ENCODE results near the gene TLCD4. TPM values are rescaled to one million over a fixed set of nuclear protein-coding genes. Genes with fewer than 3 reads are reported as not detected.

TLCD4 gene, protein sequence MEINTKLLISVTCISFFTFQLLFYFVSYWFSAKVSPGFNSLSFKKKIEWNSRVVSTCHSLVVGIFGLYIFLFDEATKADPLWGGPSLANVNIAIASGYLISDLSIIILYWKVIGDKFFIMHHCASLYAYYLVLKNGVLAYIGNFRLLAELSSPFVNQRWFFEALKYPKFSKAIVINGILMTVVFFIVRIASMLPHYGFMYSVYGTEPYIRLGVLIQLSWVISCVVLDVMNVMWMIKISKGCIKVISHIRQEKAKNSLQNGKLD
- total RNA-seq (11.1 TPM), polyA plus RNA-seq (ENCODE audit: insufficient read depth in 1 of 8, insufficient read length in 8 of 8, low replicate concordance in 1 of 8) (10 to 100 TPM in 2 of 8 donors, 1 to 10 TPM in 6; 5.6 to 10.5 (median 7.8) TPM)
- long read RNA-seq, donor 1, full-length matches to known transcripts = 1 of 1 reads
- long read RNA-seq, donor 1, partial matches to known transcripts = 0 of 1 reads
- long read RNA-seq, donor 1, other reads (novel, unspliced or antisense) = 0 of 1 reads
- long read RNA-seq, donor 2, full-length matches to known transcripts = 2 of 2 reads
- long read RNA-seq, donor 2, partial matches to known transcripts = 0 of 2 reads
- long read RNA-seq, donor 2, other reads (novel, unspliced or antisense) = 0 of 2 reads
- long read RNA-seq, donor 3, full-length matches to known transcripts = 10 of 10 reads
- long read RNA-seq, donor 3, partial matches to known transcripts = 0 of 10 reads
- long read RNA-seq, donor 3, other reads (novel, unspliced or antisense) = 0 of 10 reads
- long read RNA-seq, donor 4, full-length matches to known transcripts = 4 of 4 reads
- long read RNA-seq, donor 4, partial matches to known transcripts = 0 of 4 reads
- long read RNA-seq, donor 4, other reads (novel, unspliced or antisense) = 0 of 4 reads
- long read RNA-seq, donor 5, full-length matches to known transcripts = 6 of 6 reads
- long read RNA-seq, donor 5, partial matches to known transcripts = 0 of 6 reads
- long read RNA-seq, donor 5, other reads (novel, unspliced or antisense) = 0 of 6 reads
- long read RNA-seq, donor 6, full-length matches to known transcripts = 3 of 3 reads
- long read RNA-seq, donor 6, partial matches to known transcripts = 0 of 3 reads
- long read RNA-seq, donor 6, other reads (novel, unspliced or antisense) = 0 of 3 reads
- long read RNA-seq, donor 7, full-length matches to known transcripts = 6 of 6 reads
- long read RNA-seq, donor 7, partial matches to known transcripts = 0 of 6 reads
- long read RNA-seq, donor 7, other reads (novel, unspliced or antisense) = 0 of 6 reads
- long read RNA-seq, donor 8, full-length matches to known transcripts = 3 of 3 reads
- long read RNA-seq, donor 8, partial matches to known transcripts = 0 of 3 reads
- long read RNA-seq, donor 8, other reads (novel, unspliced or antisense) = 0 of 3 reads
- long read RNA-seq, donor 9, full-length matches to known transcripts = 8 of 8 reads
- long read RNA-seq, donor 9, partial matches to known transcripts = 0 of 8 reads
- long read RNA-seq, donor 9, other reads (novel, unspliced or antisense) = 0 of 8 reads
- long read RNA-seq, donor 10, full-length matches to known transcripts = 4 of 4 reads
- long read RNA-seq, donor 10, partial matches to known transcripts = 0 of 4 reads
- long read RNA-seq, donor 10, other reads (novel, unspliced or antisense) = 0 of 4 reads
- long read RNA-seq, donor 11 = 0 reads

GRCh38 chr1:95117207-95118066, at the start of gene TLCD4:
Gene TLCD4 (plus strand): TSS chr1:95117355. CDS start chr1:95143902, 26,547 bp downstream.
- Histone ChIP-seq H3K36me3 (ENCODE audit: control insufficient read depth, insufficient read depth, low read length) (no peaks in the 10 kb centered on the region), H3K4me3 (ENCODE audit: low read length) (peak within 1 kb of the TSS; percentile 71), H3K27me3 (ENCODE audit: control insufficient read depth, insufficient read depth, low read length) (peaks cover 14% of the 10 kb centered on the region), H3K4me1 (ENCODE audit: control insufficient read depth, insufficient read depth, low read length) (peaks cover 11% of the 10 kb centered on the region), H3K27ac (ENCODE audit: low read length) (peak within 1 kb of the TSS; percentile 59), H3K9me3 (replicated peaks; ENCODE audit: control insufficient read depth, low read depth, low read length) (no peaks in the 10 kb centered on the region)
- peak; percentile 77 for DNase-seq
- under 1% methylated on average over 104 of the region's 108 CpGs for WGBS (ENCODE audit: insufficient coverage)

- no peaks in the 10 kb centered on the region for H3K27me3 ChIP-seq (ENCODE audit: control insufficient read depth, insufficient read depth, low read length)
- H3K36me3 ChIP-seq (ENCODE audit: control insufficient read depth, insufficient read depth, low read length) = peaks cover 11% of the 10 kb centered on the region
- H3K9me3 ChIP-seq (replicated peaks; ENCODE audit: control insufficient read depth, low read depth, low read length) = no peaks in the 10 kb centered on the region
- H3K27ac ChIP-seq (ENCODE audit: low read length) = no peak overlapping the region
- H3K4me3 ChIP-seq (ENCODE audit: low read length) = no peak overlapping the region
- H3K4me1 ChIP-seq (ENCODE audit: control insufficient read depth, insufficient read depth, low read length) = peaks cover 2% of the 10 kb centered on the region
- DNase-seq = no peak
- WGBS (ENCODE audit: insufficient coverage) = 69% methylated on average over 5 of the region's 5 CpGs
Measured at GRCh38 chr1:95067568-95067967, 49.6 kb upstream of the TLCD4 start.

DNA sequence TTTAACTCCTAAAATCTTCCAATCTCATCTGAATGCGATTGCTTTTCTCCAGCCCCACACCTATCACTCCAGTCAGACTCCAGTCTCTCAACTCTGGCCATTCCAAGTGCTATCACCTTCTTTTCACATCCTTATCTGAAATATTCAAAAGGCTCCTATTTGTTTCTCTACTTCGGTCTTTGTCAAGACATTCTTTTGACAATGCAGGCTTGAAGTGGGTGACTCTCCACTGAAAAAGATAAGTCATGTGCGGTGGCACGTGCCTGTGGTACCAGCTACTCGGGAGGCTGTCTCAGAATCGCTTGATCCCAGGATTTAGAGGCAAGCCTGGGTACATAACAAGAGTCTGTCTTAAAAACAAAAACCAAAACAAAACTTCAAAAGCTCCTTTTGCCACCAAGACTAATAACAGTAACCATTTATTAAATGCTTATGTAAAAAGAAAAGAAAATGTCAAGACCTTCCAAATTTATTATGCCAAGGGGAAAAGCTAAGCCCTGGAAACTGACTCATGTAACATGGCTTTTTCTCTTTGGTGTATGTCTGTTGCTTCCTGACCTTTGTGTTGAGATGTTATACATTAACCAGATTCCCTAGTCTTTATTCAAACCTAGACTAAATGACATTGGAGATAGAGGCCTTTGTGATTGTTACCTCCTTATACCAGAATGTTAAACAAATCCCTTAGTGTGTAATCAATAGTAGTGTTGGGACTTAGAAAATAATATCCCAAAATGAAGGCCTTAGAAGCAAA, 48.0 kb upstream of the TLCD4 start:
- Histone ChIP-seq H3K9me3 (replicated peaks; ENCODE audit: control insufficient read depth, low read depth, low read length) (no peaks in the 10 kb centered on the region), H3K27ac (ENCODE audit: low read length) (no peak overlapping the region), H3K36me3 (ENCODE audit: control insufficient read depth, insufficient read depth, low read length) (peaks cover 7% of the 10 kb centered on the region), H3K4me1 (ENCODE audit: control insufficient read depth, insufficient read depth, low read length) (peaks cover 7% of the 10 kb centered on the region), H3K4me3 (ENCODE audit: low read length) (no peak overlapping the region), H3K27me3 (ENCODE audit: control insufficient read depth, insufficient read depth, low read length) (no peaks in the 10 kb centered on the region)
- no peak for DNase-seq
- WGBS (ENCODE audit: insufficient coverage) = 96% methylated on average over 2 of the region's 6 CpGs

DNA sequence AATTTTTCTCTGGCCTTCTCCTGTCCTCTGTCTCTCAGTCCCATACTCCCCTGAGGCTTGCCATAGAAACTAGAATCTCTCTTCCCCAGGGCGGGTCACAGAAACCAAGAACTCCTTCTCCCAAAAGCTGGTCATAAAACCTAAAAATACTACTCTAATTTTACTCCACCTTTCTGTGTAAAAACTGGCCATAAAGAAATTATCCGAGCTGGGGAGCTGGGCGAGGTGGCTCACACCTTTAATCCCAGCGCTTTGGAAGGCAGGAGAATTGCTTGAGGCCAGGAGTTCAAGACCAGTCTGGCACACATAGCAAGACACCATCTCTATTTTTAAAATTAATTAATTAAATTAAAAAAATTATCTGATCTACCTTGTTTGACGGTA, 47.5 kb upstream of the TLCD4 start:
- H3K4me1 ChIP-seq (ENCODE audit: control insufficient read depth, insufficient read depth, low read length) = peaks cover 7% of the 10 kb centered on the region
- H3K36me3 ChIP-seq (ENCODE audit: control insufficient read depth, insufficient read depth, low read length) = peaks cover 7% of the 10 kb centered on the region
- no peak for DNase-seq
- H3K27ac ChIP-seq (ENCODE audit: low read length) = no peak overlapping the region
- H3K4me3 ChIP-seq (ENCODE audit: low read length) = no peak overlapping the region
- 90% methylated on average over 1 of the region's 5 CpGs for WGBS (ENCODE audit: insufficient coverage)
- H3K27me3 ChIP-seq (ENCODE audit: control insufficient read depth, insufficient read depth, low read length) = no peaks in the 10 kb centered on the region
- H3K9me3 ChIP-seq (replicated peaks; ENCODE audit: control insufficient read depth, low read depth, low read length) = no peaks in the 10 kb centered on the region

DNA sequence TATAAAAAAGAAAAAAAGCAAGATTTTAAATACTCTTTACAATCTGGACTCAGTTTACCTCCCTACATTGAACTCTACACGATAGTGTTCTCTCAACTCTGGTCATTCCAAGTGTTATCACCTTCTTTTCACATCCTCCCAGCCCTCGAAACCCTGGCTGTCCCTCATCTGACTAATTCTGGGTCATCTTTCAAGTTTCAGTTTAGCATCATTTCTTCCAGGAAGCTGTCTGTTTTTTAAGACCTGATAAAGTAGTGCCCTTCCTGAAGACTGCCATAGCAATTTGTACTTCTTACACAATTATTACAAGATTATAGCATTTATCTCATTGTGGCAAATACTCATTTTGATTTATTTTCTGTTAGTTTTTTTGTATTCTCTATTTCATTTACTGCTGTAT, 45.6 kb upstream of the TLCD4 start:
- Histone ChIP-seq H3K36me3 (ENCODE audit: control insufficient read depth, insufficient read depth, low read length) (peaks cover 7% of the 10 kb centered on the region), H3K9me3 (replicated peaks; ENCODE audit: control insufficient read depth, low read depth, low read length) (no peaks in the 10 kb centered on the region), H3K27me3 (ENCODE audit: control insufficient read depth, insufficient read depth, low read length) (no peaks in the 10 kb centered on the region), H3K4me3 (ENCODE audit: low read length) (no peak overlapping the region), H3K4me1 (ENCODE audit: control insufficient read depth, insufficient read depth, low read length) (peaks cover 7% of the 10 kb centered on the region), H3K27ac (ENCODE audit: low read length) (no peak overlapping the region)
- WGBS (ENCODE audit: insufficient coverage) = 77% methylated on average over 2 of the region's 2 CpGs
- no peak for DNase-seq

GRCh38 chr1:95072117-95072516, 45.0 kb upstream of the TLCD4 start:
- no CpG with 5 or more reads among the region's 7 CpGs for WGBS (ENCODE audit: insufficient coverage)
- Histone ChIP-seq H3K4me1 (ENCODE audit: control insufficient read depth, insufficient read depth, low read length) (peaks cover 7% of the 10 kb centered on the region), H3K36me3 (ENCODE audit: control insufficient read depth, insufficient read depth, low read length) (peaks cover 7% of the 10 kb centered on the region), H3K27ac (ENCODE audit: low read length) (peak overlapping the region; percentile 56), H3K9me3 (replicated peaks; ENCODE audit: control insufficient read depth, low read depth, low read length) (no peaks in the 10 kb centered on the region), H3K27me3 (ENCODE audit: control insufficient read depth, insufficient read depth, low read length) (no peaks in the 10 kb centered on the region), H3K4me3 (ENCODE audit: low read length) (peak overlapping the region; percentile 84)
- DNase-seq = no peak

GRCh38 chr1:95072532-95073419, 44.4 kb upstream of the TLCD4 start, which contains the start of gene ALG14:
Gene ALG14 (minus strand): TSS chr1:95072951. CDS start chr1:95072898, 53 bp downstream.
- 0% methylated on average over 38 of the region's 53 CpGs for WGBS (ENCODE audit: insufficient coverage)
- DNase-seq = peak; percentile 99
- Histone ChIP-seq H3K9me3 (replicated peaks; ENCODE audit: control insufficient read depth, low read depth, low read length) (no peaks in the 10 kb centered on the region), H3K27ac (ENCODE audit: low read length) (peak within 1 kb of the TSS; percentile 95), H3K36me3 (ENCODE audit: control insufficient read depth, insufficient read depth, low read length) (peaks cover 7% of the 10 kb centered on the region), H3K4me1 (ENCODE audit: control insufficient read depth, insufficient read depth, low read length) (peaks cover 7% of the 10 kb centered on the region), H3K4me3 (ENCODE audit: low read length) (peak within 1 kb of the TSS; percentile 84), H3K27me3 (ENCODE audit: control insufficient read depth, insufficient read depth, low read length) (no peaks in the 10 kb centered on the region)
